HepG2 (cell line): ENCODE measurements around the gene CHRD. TPM values are rescaled to one million over a fixed set of nuclear protein-coding genes. Genes with fewer than 3 reads are reported as not detected.

Source experiments
- ATAC-seq: fragments of 200-7000 bp; cut with Tn5 transposase; 3 replicates; pipeline ENCODE4 v1.9.1; 2020; ENCODE audit warnings: mild to moderate bottlenecking, moderate library complexity
- BruUV-seq: library from RNA; stranded (reverse); fragments of 400-500 nt; replicated peaks from 2 replicates; lab custom pipeline; 2021; lab: Mats Ljungman, UMichigan
- CTCF ChIA-PET: fragments of 300-600 bp; formaldehyde crosslinking; extraction: SDS; loops from one replicate; lab custom pipeline; 2021; ENCODE audit warnings: low total read pairs, inconsistent platforms, low intra/inter-chr PET ratio; lab: Yijun Ruan, JAX
- POLR2A ChIA-PET: fragments of 350-600 bp; sonication (Branson Sonifier 250); formaldehyde crosslinking; loops from one replicate; lab custom pipeline; 2020; ENCODE audit warnings: antibody characterized with exemption, inconsistent platforms; lab: Yijun Ruan, JAX
- DNase-seq: peaks from one replicate; pipeline ENCODE4 v3.0.0-alpha.2; 2015; ENCODE audit warnings: low spot score
- FAIRE-seq: peaks from 3 replicates; lab custom pipeline; 2011; peaks lifted over from hg19 to GRCh38; lab: Jason Lieb, UNC
- H2AFZ ChIP-seq: one replicate; pipeline ENCODE4 v1.6.1; 2011; ENCODE audit warnings: low read length, inconsistent platforms
- H3K27ac ChIP-seq: fragments of 300-600 bp; 3 replicates; pipeline ENCODE4 v1.8.0; 2011; ENCODE audit warnings: mixed run types, mild to moderate bottlenecking, mixed read lengths, low read length, inconsistent platforms; ENCODE audit not compliant: insufficient read depth; ENCODE audit errors: extremely low read length
- H3K27me3 ChIP-seq, 2 experiments: fragments of 200-600 bp in 1 of 2; 2 replicates in 1 of 2; 3 replicates in 1 of 2; pipeline versions ENCODE4 v1.6.0 to v1.8.0; 2011; ENCODE audit warnings: low read length in 2 of 2, mild to moderate bottlenecking in 2 of 2, moderate library complexity in 2 of 2, inconsistent platforms in 1 of 2; ENCODE audit not compliant: insufficient read depth in 2 of 2, control insufficient read depth in 1 of 2
- H3K36me3 ChIP-seq, 2 experiments: fragments of 200-600 bp in 1 of 2; replicated peaks in 1 of 2; 2 replicates in 1 of 2; 3 replicates in 1 of 2; pipeline versions ENCODE4 v1.5.1 to v1.8.0; 2011; ENCODE audit warnings: low read length in 2 of 2, inconsistent platforms in 1 of 2; ENCODE audit not compliant: insufficient read depth in 2 of 2, control insufficient read depth in 1 of 2
- H3K4me1 ChIP-seq: 2 replicates; pipeline ENCODE4 v1.5.1; 2012; ENCODE audit warnings: low read length, inconsistent platforms; ENCODE audit not compliant: insufficient read depth
- H3K4me2 ChIP-seq: 2 replicates; pipeline ENCODE4 v1.6.0; 2011; ENCODE audit warnings: low read depth, low read length, inconsistent platforms
- H3K4me3 ChIP-seq, 3 experiments: fragments of 200-600 bp in 1 of 3; sonication (generic), shearing (Covaris generic) in 1 of 3; replicated peaks in 1 of 3; 2 replicates each; pipeline ENCODE4 v1.5.1; 2011 to 2016; ENCODE audit warnings: low read length in 3 of 3, inconsistent platforms in 2 of 3, low read depth in 2 of 3, mild to moderate bottlenecking in 2 of 3, control low read depth in 1 of 3, mixed read lengths in 1 of 3; ENCODE audit not compliant: insufficient read depth in 1 of 3
- H3K79me2 ChIP-seq: one replicate; pipeline ENCODE4 v1.6.1; 2011; ENCODE audit warnings: low read length, inconsistent platforms; ENCODE audit not compliant: insufficient read depth
- H3K9ac ChIP-seq: 2 replicates; pipeline ENCODE4 v1.6.0; 2011; ENCODE audit warnings: mild to moderate bottlenecking, low read depth, low read length, inconsistent platforms; ENCODE audit not compliant: insufficient read depth
- H3K9me3 ChIP-seq: 2 replicates; pipeline ENCODE4 v1.5.1; 2012; ENCODE audit warnings: mild to moderate bottlenecking, low read length
- H4K20me1 ChIP-seq: 2 replicates; pipeline ENCODE4 v1.6.0; 2011; ENCODE audit warnings: inconsistent platforms, mild to moderate bottlenecking, low read length, moderate library complexity; ENCODE audit not compliant: insufficient read depth
- AKAP8 ChIP-seq: sonication (generic); formaldehyde crosslinking; IDR thresholded peaks from 2 replicates; pipeline ENCODE4 v1.5.1; 2020; ENCODE audit warnings: mild to moderate bottlenecking, missing genetic modification reagents
- MAFF ChIP-seq: IDR thresholded peaks from 2 replicates; pipeline ENCODE4 v1.6.1; 2011; ENCODE audit warnings: low read depth, low read length, improper control_type of control experiment
- POLR2A ChIP-seq, 2 experiments: IDR thresholded peaks; 2 replicates each; pipeline ENCODE4 v1.6.1; 2011; ENCODE audit warnings: low read depth in 2 of 2, low read length in 2 of 2, mild to moderate bottlenecking in 1 of 2, moderate library complexity in 1 of 2; ENCODE audit not compliant: insufficient read depth in 1 of 2
- ZNF337 ChIP-seq: sonication (generic); formaldehyde crosslinking; IDR thresholded peaks from 2 replicates; pipeline ENCODE4 v1.5.1; 2020; ENCODE audit warnings: missing genetic modification reagents, low read depth, mild to moderate bottlenecking, borderline replicate concordance
- ZNF432 ChIP-seq: sonication (generic); formaldehyde crosslinking; IDR thresholded peaks from 2 replicates; pipeline ENCODE4 v1.5.0; 2020; ENCODE audit warnings: missing genetic modification reagents, mild to moderate bottlenecking, borderline replicate concordance
- ZNF598 ChIP-seq: sonication (generic); formaldehyde crosslinking; IDR thresholded peaks from 2 replicates; pipeline ENCODE4 v1.5.1; 2020; ENCODE audit warnings: mild to moderate bottlenecking, missing genetic modification reagents, borderline replicate concordance
- WGBS: methylation state at CpG from one replicate; pipeline ENCODE4 v1.1.6; 2017; ENCODE audit warnings: low lambda C conversion rate; 5-methylcytosine and 5-hydroxymethylcytosine counted together
- in situ Hi-C: cut with HindIII; loops from 2 replicates; pipeline ENCODE4 v1.10.0; 2017; ENCODE audit warnings: low pct_unique_long_range_greater_than_20kb; ENCODE audit not compliant: extremely low pct_ligation_motif_present
- intact Hi-C: fragments of 100-400 bp; cut with micrococcal nuclease; formaldehyde crosslinking; loops from one replicate; pipeline ENCODE4 v1.10.0; 2022; ENCODE audit not compliant: unreplicated experiment
- polyA plus RNA-seq, 8 experiments: library from polyadenylated mRNA; depleted of rRNA in 3 of 8; stranded (reverse) in 7 of 8; unstranded in 1 of 8; fragments of >200 nt; fragmentation: Illumina TruSeq in 4 of 8; extraction: Trizol in 4 of 8; gene quantifications; 2 replicates each; pipeline versions ENCODE4 v1.2.1 to v1.2.3, GENCODE V29; 2011 to 2016; ENCODE audit warnings: low read depth in 4 of 8, missing spikeins in 1 of 8, mixed read lengths in 1 of 8; ENCODE audit not compliant: insufficient read depth in 1 of 8
- total RNA-seq, 5 experiments: library from RNA; depleted of rRNA; stranded (reverse); fragments of >200 nt; fragmentation: Illumina TruSeq; extraction: Trizol; gene quantifications; 2 replicates each; pipeline ENCODE4 v1.2.3, GENCODE V29; 2016; ENCODE audit warnings: low read depth in 1 of 5
- TF ChIP-seq, protein P1 (sequence below): sonication (generic); formaldehyde crosslinking; IDR thresholded peaks from 2 replicates; pipeline ENCODE4 v1.4.0; 2020; ENCODE audit warnings: low read depth, mild to moderate bottlenecking, missing genetic modification reagents
- TF ChIP-seq, protein P2 (sequence below): sonication (generic); formaldehyde crosslinking; IDR thresholded peaks from 2 replicates; pipeline ENCODE4 v1.4.0; 2020; ENCODE audit warnings: missing genetic modification reagents
- TF ChIP-seq, protein P3 (sequence below): sonication (generic); formaldehyde crosslinking; IDR thresholded peaks from 2 replicates; pipeline ENCODE4 v1.5.1; 2020; ENCODE audit warnings: missing genetic modification reagents, mild to moderate bottlenecking, borderline replicate concordance
- TF ChIP-seq, protein P4 (sequence below): sonication (generic); formaldehyde crosslinking; IDR thresholded peaks from 2 replicates; pipeline ENCODE4 v1.5.0; 2020; ENCODE audit warnings: mild to moderate bottlenecking, missing genetic modification reagents

The CHRD gene
- total and polyA plus RNA-seq, 2 of the 13 experiments (the other 11 are each of a cell fraction or from before 2014, with no cell fraction given): 22.2 to 35.2 TPM

DNA sequence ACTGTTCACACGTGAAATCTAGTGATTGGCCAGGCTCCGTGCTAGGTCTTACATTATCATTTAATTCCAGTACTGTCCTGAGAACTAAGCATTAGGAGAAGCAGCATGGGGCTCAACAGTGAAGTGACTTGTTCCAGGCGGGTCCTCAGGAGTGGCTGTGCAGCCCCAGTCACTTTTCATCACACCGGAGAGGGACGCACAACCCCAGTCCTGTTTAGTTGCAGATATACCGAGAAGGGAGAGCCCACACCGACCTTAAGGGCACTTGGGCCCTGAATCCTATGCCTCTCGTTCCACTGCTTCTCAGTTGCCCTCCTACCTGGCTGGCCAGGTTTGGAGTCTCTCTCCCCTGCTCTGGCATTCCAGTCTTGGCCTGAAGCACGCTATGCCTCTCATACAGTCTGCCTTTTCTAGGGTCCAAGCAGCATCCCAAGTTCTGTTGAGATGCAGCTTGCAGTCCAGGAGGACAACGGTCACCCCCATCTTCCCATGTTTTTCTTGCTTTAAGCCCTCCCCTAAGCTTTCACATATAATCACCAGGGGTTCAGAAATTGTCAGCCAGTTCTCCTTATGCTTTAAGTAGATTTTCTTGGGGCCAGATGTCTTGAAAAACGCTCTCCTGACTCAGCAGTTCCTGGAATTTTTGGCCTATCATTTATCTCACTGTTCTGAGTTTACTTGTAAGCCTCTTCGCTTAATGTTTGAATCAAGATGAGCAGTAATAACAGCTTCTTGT lies 32.4 kb upstream of the CHRD start:
- intact Hi-C loops: no loop called here
- CTCF ChIA-PET: no interaction called here
- no peaks in the 10 kb centered on the region for H3K9me3 ChIP-seq
- POLR2A ChIA-PET: no interaction called here
- H3K4me1 ChIP-seq: peaks cover 25% of the 10 kb centered on the region
- H3K36me3 ChIP-seq: peaks cover 4 to 16% of the 10 kb centered on the region in 2 experiments; a peak in 3 of 5 replicates
- H2AFZ ChIP-seq: no peak overlapping the region
- no TSS peak for BruUV-seq
- no peak overlapping the region for H3K4me2 ChIP-seq
- no peak for FAIRE-seq
- H3K79me2 ChIP-seq: no peaks in the 10 kb centered on the region
- H3K27me3 ChIP-seq: no peaks in the 10 kb centered on the region
- in situ Hi-C loops: no loop called here
- H4K20me1 ChIP-seq: no peaks in the 10 kb centered on the region
- H3K27ac ChIP-seq: no peak overlapping the region
- H3K9ac ChIP-seq: no peak overlapping the region
- no peak for ATAC-seq
- WGBS: 85% methylated on average over 12 of the region's 12 CpGs
- no peak for DNase-seq
- no peak overlapping the region for H3K4me3 ChIP-seq
- TF ChIP-seq AKAP8 (CRISPR knock-in tag) (no peak), ZNF598 (CRISPR knock-in tag) (no peak), POLR2A (IDR thresholded peaks at IDR 0.05; ENCODE audit: insufficient read depth in 1 of 2, low read depth in 2 of 2, low read length in 2 of 2) (0 out of 4 replicates have a peak, but pooled peaks of 1 of the 2 experiments have one; percentile 11), MAFF (0 out of 2 replicates have a peak, but pooled peaks have one; percentile 42), ZNF432 (CRISPR knock-in tag) (no peak), ZNF337 (CRISPR knock-in tag) (no peak)
- TF ChIP-seq, protein P1, sequence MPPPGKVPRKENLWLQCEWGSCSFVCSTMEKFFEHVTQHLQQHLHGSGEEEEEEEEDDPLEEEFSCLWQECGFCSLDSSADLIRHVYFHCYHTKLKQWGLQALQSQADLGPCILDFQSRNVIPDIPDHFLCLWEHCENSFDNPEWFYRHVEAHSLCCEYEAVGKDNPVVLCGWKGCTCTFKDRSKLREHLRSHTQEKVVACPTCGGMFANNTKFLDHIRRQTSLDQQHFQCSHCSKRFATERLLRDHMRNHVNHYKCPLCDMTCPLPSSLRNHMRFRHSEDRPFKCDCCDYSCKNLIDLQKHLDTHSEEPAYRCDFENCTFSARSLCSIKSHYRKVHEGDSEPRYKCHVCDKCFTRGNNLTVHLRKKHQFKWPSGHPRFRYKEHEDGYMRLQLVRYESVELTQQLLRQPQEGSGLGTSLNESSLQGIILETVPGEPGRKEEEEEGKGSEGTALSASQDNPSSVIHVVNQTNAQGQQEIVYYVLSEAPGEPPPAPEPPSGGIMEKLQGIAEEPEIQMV: no peak
- TF ChIP-seq, protein P2, sequence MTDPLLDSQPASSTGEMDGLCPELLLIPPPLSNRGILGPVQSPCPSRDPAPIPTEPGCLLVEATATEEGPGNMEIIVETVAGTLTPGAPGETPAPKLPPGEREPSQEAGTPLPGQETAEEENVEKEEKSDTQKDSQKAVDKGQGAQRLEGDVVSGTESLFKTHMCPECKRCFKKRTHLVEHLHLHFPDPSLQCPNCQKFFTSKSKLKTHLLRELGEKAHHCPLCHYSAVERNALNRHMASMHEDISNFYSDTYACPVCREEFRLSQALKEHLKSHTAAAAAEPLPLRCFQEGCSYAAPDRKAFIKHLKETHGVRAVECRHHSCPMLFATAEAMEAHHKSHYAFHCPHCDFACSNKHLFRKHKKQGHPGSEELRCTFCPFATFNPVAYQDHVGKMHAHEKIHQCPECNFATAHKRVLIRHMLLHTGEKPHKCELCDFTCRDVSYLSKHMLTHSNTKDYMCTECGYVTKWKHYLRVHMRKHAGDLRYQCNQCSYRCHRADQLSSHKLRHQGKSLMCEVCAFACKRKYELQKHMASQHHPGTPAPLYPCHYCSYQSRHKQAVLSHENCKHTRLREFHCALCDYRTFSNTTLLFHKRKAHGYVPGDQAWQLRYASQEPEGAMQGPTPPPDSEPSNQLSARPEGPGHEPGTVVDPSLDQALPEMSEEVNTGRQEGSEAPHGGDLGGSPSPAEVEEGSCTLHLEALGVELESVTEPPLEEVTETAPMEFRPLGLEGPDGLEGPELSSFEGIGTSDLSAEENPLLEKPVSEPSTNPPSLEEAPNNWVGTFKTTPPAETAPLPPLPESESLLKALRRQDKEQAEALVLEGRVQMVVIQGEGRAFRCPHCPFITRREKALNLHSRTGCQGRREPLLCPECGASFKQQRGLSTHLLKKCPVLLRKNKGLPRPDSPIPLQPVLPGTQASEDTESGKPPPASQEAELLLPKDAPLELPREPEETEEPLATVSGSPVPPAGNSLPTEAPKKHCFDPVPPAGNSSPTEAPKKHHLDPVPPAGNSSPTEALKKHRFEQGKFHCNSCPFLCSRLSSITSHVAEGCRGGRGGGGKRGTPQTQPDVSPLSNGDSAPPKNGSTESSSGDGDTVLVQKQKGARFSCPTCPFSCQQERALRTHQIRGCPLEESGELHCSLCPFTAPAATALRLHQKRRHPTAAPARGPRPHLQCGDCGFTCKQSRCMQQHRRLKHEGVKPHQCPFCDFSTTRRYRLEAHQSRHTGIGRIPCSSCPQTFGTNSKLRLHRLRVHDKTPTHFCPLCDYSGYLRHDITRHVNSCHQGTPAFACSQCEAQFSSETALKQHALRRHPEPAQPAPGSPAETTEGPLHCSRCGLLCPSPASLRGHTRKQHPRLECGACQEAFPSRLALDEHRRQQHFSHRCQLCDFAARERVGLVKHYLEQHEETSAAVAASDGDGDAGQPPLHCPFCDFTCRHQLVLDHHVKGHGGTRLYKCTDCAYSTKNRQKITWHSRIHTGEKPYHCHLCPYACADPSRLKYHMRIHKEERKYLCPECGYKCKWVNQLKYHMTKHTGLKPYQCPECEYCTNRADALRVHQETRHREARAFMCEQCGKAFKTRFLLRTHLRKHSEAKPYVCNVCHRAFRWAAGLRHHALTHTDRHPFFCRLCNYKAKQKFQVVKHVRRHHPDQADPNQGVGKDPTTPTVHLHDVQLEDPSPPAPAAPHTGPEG (CRISPR knock-in tag): no peak
- TF ChIP-seq, protein P3, sequence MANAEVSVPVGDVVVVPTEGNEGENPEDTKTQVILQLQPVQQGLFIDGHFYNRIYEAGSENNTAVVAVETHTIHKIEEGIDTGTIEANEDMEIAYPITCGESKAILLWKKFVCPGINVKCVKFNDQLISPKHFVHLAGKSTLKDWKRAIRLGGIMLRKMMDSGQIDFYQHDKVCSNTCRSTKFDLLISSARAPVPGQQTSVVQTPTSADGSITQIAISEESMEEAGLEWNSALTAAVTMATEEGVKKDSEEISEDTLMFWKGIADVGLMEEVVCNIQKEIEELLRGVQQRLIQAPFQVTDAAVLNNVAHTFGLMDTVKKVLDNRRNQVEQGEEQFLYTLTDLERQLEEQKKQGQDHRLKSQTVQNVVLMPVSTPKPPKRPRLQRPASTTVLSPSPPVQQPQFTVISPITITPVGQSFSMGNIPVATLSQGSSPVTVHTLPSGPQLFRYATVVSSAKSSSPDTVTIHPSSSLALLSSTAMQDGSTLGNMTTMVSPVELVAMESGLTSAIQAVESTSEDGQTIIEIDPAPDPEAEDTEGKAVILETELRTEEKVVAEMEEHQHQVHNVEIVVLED (CRISPR knock-in tag): no peak
- TF ChIP-seq, protein P4, sequence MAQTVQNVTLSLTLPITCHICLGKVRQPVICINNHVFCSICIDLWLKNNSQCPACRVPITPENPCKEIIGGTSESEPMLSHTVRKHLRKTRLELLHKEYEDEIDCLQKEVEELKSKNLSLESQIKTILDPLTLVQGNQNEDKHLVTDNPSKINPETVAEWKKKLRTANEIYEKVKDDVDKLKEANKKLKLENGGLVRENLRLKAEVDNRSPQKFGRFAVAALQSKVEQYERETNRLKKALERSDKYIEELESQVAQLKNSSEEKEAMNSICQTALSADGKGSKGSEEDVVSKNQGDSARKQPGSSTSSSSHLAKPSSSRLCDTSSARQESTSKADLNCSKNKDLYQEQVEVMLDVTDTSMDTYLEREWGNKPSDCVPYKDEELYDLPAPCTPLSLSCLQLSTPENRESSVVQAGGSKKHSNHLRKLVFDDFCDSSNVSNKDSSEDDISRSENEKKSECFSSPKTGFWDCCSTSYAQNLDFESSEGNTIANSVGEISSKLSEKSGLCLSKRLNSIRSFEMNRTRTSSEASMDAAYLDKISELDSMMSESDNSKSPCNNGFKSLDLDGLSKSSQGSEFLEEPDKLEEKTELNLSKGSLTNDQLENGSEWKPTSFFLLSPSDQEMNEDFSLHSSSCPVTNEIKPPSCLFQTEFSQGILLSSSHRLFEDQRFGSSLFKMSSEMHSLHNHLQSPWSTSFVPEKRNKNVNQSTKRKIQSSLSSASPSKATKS: no peak
